ENCODE results near the gene PHF11.

The PHF11 gene

DNA sequence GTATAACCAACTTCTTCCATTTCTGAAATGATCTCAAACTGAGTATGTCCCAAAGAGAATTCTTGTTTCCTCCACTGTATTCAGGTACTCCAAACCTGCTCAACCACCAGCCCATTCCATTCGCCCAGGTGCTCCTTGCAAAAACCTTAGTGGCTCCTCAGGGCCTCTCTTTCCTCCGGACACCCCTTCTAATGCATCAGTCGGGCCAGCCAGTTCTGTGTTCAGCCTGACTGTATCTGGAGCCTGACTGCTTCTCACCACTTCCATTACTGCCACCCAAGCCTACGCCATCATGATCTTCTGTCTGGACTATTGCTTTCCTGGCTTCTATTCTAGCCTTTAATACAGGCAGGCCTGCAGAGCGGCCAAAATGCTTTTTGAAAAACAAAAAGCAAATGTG lies 1.5 kb downstream of the PHF11 start:
- no peak for DNase-seq (ENCODE audit: low read depth in 1 of 2, low spot score in 1 of 2)

DNA sequence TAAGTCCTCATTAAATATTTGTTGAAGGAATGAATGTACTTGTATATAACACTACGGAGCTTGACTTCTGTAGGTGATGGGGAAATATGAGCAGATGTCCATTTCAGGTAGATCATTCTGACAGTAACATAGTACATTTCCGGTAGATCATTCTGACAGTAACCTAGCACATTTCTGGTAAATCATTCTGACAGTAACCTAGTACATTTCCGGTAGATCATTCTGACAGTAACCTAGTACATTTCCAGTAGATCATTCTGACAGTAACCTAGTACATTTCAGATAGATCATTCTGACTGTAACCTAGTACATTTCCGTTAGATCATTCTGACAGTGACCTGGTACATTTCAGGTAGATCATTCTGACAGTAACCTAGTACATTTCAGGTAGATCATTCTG lies 2.5 kb downstream of the PHF11 start:
- no peak for DNase-seq (ENCODE audit: low read depth in 1 of 2, low spot score in 1 of 2)

DNA sequence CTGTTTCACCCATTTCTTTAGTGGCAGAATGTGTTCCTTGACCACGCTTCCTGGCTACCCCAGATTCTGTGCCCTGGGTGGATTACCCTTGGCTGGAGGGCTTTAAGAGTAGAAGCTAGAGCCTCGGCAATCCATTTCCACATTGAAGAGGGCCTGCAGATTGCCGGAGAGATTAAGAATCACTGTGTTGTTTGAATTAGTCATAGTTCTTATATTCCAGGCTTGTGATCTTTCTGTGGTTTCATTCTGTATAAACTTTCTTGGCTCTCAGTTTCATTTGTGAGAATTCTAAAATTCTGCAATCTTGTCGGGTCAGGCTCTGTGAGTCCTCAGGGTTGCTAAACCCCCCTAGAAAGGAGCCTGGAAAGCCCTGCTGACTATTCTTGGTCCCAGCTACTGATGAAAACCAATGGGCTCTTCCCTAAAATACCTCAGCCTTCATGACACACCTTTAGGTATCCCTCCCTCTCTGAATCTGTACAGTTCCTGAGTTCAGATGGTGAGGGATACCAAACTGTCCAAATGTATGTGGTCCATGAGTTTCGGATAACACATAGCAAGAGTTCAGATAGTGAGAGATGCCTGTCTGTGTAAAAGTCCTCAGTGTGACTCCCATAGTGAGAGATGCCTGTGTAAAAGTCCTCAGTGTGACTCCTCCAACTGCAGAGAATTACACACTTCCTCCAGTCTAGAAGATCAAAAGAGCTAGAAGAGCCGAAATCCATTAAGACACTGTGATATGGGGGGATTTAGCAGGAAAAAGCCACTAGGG lies 4.3 kb downstream of the PHF11 start:
- no peak for DNase-seq (ENCODE audit: low read depth in 1 of 2, low spot score in 1 of 2)

DNA sequence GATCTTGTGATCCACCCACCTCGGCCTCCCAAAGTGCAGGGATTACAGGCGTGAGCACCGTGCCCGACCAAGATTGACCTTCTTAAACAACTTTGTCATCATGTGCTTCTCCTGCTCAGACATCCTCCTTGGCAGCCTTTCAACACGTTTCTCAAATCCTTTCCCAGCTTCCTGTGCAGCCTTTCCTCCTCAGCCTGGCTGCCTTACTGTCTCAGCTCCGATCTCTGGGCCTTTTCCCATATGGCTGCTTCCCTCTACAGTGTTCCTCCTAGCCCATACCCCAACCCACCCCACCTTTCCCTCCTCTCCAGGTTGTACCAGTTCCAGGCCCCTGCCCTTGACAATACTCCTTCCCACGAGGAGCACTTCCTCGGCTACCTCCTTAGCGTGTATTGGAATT lies 7.2 kb downstream of the PHF11 start:
- no peak for DNase-seq (ENCODE audit: low read depth in 1 of 2, low spot score in 1 of 2)

DNA sequence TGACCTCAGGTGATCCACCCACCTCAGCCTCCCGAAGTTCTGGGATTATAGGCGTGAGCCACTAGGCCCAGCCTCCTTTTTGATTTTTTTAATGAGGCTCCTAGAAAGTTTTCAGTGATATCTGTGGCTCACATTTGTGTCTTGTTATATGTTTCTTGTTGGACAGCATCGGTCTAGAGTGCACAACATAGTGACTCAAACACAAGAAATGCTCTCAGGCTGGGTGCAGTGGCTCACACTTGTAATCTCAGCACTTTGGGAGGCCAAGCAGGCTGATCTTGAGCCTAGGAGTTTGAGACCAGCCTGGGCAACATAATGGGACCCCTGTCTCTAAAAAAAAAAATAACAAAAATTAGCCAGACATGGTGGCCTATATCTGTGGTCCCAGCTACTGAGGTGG lies 8.2 kb downstream of the PHF11 start:
- DNase-seq (ENCODE audit: low read depth in 1 of 2, low spot score in 1 of 2) = no peak

DNA sequence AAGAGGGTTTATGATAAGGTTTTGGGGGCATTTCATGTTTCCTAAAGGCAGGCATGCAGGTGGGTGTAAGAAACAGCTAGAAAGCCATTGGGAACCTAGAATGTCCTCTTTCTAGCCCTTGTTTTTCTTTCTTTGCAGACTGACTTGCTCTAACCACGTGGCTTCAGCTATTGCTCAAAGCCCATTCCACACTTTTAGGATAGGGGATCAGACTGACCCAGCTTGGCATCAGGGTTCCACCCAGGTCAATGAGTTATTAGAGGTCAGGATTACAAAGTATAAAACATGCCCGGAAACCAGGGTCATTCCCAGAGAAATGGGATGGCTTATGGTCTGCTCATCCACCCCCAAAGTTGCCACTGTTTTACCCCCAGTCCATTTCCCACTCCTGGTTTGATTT lies 16.8 kb downstream of the PHF11 start:
- no peak for DNase-seq (ENCODE audit: low read depth in 1 of 2, low spot score in 1 of 2)

DNA sequence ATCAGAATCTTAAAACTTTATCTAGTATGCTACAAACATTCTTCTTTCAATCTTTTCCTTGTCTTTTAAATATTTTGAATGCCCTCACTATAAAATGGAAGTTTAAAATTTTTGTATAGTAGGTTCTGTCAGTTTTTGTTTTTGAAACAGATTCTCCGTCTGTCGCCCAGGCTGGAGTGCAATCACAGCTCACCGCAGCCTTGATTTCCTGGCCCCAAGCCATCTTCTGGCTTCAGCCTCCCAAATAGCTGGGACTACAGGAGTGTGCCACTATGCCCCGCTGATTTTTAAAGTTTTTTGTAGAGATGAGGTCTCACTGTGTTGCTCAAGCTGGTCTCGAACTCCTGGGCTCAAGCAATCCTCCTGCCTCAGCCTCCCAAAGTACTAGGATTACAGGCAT lies 20.7 kb downstream of the PHF11 start:
- DNase-seq (ENCODE audit: low read depth in 1 of 2, low spot score in 1 of 2) = no peak

DNA sequence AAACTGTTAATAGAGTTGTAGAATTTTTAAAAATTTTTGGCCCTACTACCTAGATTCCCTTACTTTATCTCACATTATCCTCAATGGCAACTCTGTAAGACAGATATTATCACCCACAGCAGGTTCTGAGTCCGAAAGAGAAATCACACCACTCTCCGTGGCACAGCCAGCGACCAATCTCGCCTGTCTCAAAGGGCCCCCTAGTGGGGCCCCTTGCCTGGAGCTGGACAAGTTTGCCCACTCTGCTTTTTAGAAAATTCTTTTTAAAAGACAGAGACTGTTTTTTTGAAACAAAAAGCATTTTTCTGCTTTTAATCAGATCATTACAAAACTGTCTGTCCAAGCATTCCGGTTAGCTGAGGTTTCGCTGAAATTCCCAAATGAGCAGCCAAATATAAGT lies 21.7 kb downstream of the PHF11 start:
- no peak for DNase-seq (ENCODE audit: low read depth in 1 of 2, low spot score in 1 of 2)

DNA sequence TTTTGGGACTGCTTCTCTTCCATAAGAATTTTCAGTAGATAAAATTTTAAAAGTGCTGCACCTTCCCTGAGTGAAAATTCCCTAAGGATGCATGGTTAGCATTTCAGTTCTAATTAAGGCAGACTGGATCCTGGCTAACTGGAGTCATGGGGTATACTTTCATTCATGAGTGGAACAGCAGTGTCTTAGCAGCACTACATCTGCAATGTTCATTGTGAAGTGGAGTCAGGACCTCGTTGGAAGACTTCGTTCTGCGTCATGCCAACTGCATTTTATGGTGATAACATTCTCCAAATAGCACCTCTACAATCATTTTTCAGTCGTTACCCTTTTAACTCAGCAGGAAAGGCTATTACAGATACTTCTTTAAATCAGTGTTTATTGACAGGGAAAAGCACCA lies 25.5 kb downstream of the PHF11 start:
- no peak for DNase-seq (ENCODE audit: low read depth in 1 of 2, low spot score in 1 of 2)

DNA sequence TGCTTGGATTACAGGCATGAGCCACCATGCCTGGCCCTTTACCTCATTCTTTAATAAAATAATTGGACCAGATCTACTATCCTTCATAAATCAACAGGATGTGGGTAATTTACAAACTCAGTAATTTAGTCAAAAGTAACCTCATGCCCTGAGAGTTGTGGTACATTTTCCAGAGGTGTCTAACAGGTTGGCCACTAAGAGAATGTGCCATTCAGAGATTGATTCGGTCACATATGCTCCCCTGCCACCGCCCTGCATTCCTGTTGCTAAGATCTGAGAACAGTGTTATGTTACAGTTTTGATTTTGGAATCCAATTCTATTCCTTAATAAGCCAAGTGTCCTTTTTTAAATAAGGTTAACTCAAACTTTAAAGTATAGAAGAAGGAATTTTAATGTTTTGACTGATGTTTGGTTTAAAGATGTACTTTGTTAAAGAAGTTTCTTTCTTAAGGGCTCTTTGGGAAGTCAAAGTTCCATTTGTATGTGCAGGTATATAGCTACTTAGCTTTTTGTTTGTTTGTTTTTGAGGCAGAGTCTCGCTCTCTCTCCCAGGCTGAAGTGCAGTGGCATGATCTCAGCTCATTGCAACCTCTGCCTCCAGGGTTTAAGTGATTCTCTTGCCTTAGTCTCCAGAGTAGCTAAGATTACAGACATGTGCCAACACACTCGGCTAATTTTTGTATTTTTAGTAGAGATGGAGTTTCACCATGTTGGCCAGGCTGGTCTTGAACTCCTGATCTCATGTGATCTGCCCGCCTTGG lies 29.2 kb downstream of the PHF11 start:
- no peak for DNase-seq (ENCODE audit: low read depth in 1 of 2, low spot score in 1 of 2)

DNA sequence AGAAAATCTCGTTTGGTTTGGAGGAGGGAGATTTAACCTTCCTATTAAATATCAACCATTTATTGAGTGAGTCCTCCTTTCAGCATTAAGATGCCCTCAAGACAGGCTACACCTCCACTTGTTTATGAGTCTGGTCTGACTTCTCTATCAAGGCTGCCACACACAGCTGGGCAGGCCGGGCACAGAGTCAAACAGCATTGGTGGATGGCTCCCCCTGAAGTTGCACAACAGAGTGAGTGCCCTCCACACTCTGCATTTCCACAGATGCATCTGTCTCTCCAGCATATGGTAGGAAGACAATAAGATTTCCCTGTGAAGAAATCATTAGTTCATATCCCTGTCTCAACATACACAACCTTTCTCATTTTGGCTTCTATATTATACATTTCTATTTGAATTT lies 31.4 kb downstream of the PHF11 start:
- no peak for DNase-seq (ENCODE audit: low read depth in 1 of 2, low spot score in 1 of 2)

DNA sequence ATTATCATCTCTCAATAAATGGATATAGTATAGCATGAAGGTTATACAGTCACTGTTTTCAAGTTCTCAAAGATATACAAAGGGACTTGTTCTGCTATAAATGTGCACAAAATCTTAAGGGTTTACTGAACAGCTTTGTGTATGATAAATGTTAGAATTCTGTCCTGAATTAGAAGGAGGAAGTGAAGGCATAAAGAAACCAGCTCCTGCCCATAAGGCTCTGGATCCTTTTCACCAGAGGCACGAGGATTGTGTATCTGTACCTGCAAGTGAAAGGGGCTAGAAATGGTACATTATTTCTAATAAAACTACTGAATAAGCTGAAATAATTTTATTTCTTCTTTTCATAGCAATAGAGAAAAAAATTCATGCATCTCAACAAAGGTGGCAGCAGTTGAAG lies 32.4 kb downstream of the PHF11 start:
- DNase-seq (ENCODE audit: low read depth in 1 of 2, low spot score in 1 of 2) = no peak

DNA sequence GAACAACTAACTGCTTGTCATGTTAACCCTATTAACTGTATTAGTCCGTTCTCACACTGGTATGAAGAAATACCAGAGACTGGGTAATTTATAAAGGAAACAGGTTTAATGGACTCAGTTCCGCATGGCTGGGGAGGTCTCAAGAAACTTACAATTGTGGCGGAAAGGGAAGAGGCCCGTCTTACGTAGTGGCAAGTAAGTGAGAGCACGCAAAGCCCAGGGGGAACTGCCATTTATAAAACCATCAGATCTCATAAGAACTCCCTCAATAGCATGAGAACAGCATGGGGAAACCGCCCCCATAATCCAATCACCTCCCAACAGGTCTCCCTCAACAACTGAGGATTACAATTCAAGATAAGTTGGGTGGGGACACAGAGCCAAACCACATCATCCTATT lies 34.7 kb downstream of the PHF11 start:
- no peak for DNase-seq (ENCODE audit: low read depth in 1 of 2, low spot score in 1 of 2)

DNA sequence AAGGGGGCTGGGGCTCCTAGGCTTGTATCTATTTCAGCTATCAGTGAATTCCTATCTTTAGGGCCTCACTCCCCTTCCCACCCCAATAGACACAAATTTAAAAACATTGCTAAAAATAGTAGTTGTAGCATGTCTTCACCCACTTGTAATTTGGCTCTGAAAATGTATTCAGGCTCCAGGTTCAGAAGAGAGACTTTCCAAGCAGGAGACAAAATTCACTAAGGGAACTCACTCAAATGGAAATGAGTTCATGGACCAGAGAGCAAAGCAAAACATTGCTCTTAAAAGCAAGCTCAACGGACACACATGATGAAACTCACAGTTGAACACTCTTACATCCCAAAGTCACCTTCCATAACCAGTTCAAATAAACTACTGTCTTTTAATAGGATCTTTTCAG lies 36.8 kb downstream of the PHF11 start:
- no peak for DNase-seq (ENCODE audit: low read depth in 1 of 2, low spot score in 1 of 2)

DNA sequence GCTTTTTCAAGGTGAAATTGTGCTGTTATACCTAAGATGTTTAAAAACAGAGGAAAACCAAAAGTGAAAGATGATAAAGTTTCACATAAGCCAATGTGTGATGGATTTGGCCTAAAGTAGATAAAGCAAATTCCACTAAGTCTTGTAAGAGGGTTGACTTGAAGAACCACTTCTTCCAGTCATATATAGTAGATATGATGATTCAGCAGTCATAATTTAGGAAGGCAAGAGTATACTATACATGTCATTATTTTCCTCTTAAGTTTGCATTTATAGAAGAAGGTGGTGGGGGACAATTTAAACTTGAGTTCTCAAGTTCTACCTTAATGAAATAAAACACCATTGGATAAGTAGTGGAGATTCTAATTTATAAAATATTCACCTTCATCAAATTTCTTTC lies 37.3 kb downstream of the PHF11 start:
- DNase-seq (ENCODE audit: low read depth in 1 of 2, low spot score in 1 of 2) = no peak

DNA sequence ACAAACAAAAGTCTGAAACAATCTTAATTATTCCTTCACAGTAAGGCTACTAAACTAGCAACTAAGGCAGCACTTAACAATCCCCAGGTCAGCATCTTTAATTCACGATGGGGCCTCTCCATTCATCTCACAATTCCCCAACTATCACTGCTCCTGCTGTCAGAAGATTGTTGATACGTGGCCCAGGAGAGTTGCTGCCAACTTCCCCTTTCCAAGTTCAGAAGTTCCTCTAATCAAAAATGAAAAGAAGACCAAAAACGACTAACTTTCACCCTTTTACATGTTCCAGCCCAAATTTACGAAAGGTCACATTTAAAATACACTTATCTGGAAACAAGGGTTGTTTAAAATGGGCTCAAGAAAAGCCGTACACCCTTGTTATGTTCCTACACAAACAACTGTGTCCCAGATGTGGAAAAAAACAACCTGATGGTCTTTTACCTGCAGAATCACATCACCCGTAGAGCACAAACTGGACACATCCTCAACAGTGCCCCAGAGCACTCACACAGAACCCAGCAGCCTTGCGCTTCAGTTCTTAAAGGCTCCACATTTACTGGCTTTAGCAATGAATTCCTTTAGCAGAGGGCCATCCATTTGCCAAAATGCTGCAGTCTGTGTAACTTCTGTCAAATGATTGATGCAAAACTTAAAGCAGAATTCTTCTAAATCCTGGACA lies 38.0 kb downstream of the PHF11 start:
- DNase-seq (ENCODE audit: low read depth in 1 of 2, low spot score in 1 of 2) = no peak

DNA sequence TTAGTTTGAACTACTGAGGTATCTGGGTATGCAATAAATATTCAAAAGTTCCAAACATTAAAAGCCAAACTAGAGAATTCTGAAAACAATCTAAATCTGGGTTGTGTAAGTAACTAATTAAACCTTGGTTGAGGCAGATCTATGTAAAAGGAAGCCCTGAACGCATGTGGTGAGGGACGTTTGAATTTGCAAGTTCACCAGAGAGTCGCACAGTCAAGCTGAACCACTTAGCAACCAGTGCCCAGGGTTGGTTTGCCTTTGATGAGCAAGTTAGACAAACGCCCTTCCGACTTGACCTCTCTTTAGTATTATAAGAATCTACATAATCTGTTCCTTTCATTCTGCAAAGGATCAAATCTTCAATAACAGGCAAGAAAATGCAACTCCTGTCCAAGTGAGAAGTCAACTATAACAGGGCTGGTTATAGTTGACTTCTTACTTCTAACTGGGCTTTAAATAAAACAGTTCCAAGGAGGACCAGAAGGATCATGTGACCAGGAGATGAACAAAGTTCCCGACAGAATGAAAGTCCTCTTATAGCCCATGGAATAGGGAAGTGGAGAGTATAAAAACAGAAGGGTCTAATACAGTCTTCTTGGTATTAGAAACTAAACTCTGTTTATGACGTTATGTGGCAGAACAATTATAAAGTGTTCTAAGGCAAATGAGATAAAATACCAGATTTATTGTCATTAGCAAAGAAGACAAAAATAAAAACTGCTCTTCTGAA lies 40.6 kb downstream of the PHF11 start:
- DNase-seq (ENCODE audit: low read depth in 1 of 2, low spot score in 1 of 2) = no peak

DNA sequence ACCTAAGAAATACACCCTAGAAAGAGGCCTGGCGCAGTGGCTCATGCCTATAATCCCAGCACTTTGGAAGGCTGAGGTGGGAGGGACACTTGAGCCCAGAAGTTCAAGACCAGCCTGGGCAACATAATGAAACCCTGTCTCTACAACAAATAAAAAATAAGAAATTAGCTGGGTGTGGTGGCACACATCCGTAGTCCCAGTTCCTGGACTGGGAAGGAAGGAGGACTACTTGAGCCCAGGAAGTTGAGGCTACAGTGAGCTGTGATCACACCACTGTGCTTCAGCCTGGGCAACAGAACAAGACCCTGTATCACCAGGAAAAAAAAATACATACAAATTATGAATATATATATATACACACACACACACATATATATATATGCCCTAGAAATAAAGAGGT lies 42.7 kb downstream of the PHF11 start:
- no peak for DNase-seq (ENCODE audit: low read depth in 1 of 2, low spot score in 1 of 2)

DNA sequence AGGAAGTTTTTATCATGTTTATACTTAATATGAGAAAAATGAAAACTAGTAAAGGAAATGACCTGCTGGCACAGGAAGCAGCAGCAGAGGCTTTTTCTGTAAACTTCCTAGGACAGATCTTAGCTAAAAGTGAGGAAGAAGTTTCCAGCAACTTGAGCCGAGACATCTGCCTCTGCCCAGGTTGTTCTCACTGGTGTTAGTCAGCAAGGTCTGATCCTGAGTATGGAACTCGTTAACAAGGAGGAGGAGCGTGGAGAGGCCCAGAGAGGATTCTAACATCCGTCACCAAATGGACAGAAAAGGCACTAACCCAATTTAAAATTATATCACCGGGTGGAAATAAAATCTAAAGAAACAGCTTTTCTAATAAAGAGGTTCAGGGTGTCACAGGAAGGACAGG lies 43.6 kb downstream of the PHF11 start:
- DNase-seq (ENCODE audit: low read depth in 1 of 2, low spot score in 1 of 2) = no peak

DNA sequence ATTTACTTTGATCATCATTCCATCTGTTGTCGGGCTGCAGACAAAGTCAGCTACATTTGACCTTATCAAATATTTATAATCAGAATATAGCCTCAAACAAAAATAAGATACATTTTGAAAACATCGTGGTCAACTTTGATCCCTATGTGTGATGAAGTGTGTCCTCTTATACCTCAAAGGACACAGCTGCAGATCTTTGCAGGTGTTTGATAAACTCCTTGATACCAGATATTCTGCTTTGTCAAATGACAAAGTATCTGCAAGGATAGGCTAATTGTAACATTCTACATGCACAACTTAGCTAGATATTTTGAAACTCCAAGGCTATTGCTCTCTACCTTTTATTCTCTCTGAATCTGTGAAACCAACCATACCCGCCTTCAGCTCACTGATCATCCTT lies 44.0 kb downstream of the PHF11 start:
- no peak for DNase-seq (ENCODE audit: low read depth in 1 of 2, low spot score in 1 of 2)

DNA sequence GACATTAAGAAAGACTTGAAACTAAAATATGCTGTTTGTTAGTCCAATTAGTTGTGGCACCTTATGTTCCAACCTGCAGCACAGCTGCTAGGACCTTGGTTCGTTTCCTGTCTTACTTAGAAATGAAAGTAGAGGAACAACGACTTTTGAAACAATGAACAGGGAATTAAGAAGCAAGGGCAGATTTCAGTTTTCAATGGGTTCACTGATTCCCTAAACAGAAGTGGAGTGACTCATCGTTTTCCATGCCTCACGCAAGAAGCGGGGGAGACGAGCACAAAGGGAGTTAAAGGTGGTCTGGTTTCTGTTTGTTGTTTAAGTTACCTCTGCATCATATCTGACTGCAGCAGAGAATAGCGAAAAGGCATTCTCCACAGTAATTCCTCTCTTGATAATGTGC lies 44.8 kb downstream of the PHF11 start:
- no peak for DNase-seq (ENCODE audit: low read depth in 1 of 2, low spot score in 1 of 2)

DNA sequence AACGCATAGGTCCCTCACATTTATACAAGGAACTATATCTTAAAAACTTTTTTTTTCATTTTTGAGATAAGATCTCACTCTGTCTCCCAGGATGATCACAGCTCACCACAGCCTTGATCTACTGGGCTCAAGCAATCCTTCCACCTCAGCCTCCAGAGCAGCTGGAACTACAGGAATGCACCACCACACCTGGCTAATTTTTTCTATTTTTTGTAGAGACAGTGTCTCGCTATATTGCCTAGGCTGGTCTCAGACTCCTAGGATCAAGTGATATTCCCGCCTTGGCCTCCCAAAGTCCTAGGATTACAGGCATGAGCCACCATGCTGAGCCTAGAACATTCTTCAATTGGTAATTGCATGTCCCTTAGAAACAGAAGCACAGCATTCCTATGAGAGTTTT lies 47.9 kb downstream of the PHF11 start:
- DNase-seq (ENCODE audit: low read depth in 1 of 2, low spot score in 1 of 2) = no peak
